Loucy (cell line): ENCODE measurements around the gene ELMO1.

Experiments
- H2AFZ ChIP-seq: fragments of 200-600 bp; sonication (generic); 2 replicates; pipeline ENCODE4 v1.6.0; 2016; ENCODE audit warnings: antibody characterized with exemption, mild to moderate bottlenecking, low read length, moderate library complexity
- H3F3A ChIP-seq: fragments of 200-600 bp; 2 replicates; pipeline ENCODE4 v1.6.0; 2016; ENCODE audit warnings: antibody characterized with exemption, low read depth, mild to moderate bottlenecking
- H3K27me3 ChIP-seq: fragments of 200-600 bp; sonication (generic); 2 replicates; pipeline ENCODE4 v1.6.1; 2014; ENCODE audit warnings: low read length, mild to moderate bottlenecking; ENCODE audit not compliant: insufficient read depth, poor library complexity, severe bottlenecking
- H3K36me3 ChIP-seq: fragments of 200-600 bp; sonication (generic); 2 replicates; pipeline ENCODE4 v1.6.1; 2016; ENCODE audit warnings: low read length; ENCODE audit not compliant: insufficient read depth
- H3K4me1 ChIP-seq: fragments of 200-600 bp; sonication (generic); 2 replicates; pipeline ENCODE4 v1.5.1; 2014; ENCODE audit warnings: low read length, mild to moderate bottlenecking; ENCODE audit not compliant: insufficient read depth, poor library complexity, severe bottlenecking
- H3K4me2 ChIP-seq: fragments of 200-600 bp; sonication (generic); 2 replicates; pipeline ENCODE4 v1.6.0; 2014; ENCODE audit warnings: antibody characterized with exemption, low read length, low read depth, mild to moderate bottlenecking; ENCODE audit not compliant: poor library complexity, severe bottlenecking
- H3K4me3 ChIP-seq: fragments of 200-600 bp; sonication (generic); 2 replicates; pipeline ENCODE4 v1.5.1; 2014; ENCODE audit warnings: low read length, mild to moderate bottlenecking, mixed read lengths; ENCODE audit not compliant: poor library complexity, severe bottlenecking
- H3K79me2 ChIP-seq: fragments of 200-600 bp; sonication (generic); 2 replicates; pipeline ENCODE4 v1.6.1; 2014; ENCODE audit warnings: low read length; ENCODE audit not compliant: insufficient read depth
- H3K9ac ChIP-seq: fragments of 200-600 bp; sonication (generic); 2 replicates; pipeline ENCODE4 v1.6.0; 2014; ENCODE audit warnings: mild to moderate bottlenecking, low read depth, low read length, moderate library complexity; ENCODE audit not compliant: poor library complexity, severe bottlenecking
- H3K9me2 ChIP-seq: fragments of 200-600 bp; sonication (generic); replicated peaks from 2 replicates; pipeline ENCODE4 v1.6.1; 2016; ENCODE audit warnings: low read depth, low read length, mixed read lengths
- H3K9me3 ChIP-seq: fragments of 200-600 bp; sonication (generic); 2 replicates; pipeline ENCODE4 v1.6.1; 2014; ENCODE audit warnings: mild to moderate bottlenecking, antibody characterized with exemption, low read length, low read depth; ENCODE audit not compliant: insufficient read depth
- H4K20me1 ChIP-seq: fragments of 200-600 bp; sonication (generic); 2 replicates; pipeline ENCODE4 v1.6.0; 2014; ENCODE audit warnings: antibody characterized with exemption, low read length, mild to moderate bottlenecking; ENCODE audit not compliant: insufficient read depth, poor library complexity, severe bottlenecking
- EZH2phosphoT487 ChIP-seq: fragments of 200-600 bp; IDR thresholded peaks from 2 replicates; pipeline ENCODE4 v1.6.1; 2018; ENCODE audit warnings: antibody characterized with exemption, mild to moderate bottlenecking, moderate library complexity, borderline replicate concordance
- TF ChIP-seq, protein P1 (sequence below): fragments of 200-600 bp; sonication (generic); conservative IDR thresholded peaks from 2 replicates; pipeline ENCODE4 v1.5.1; 2014; ENCODE audit warnings: mild to moderate bottlenecking, antibody characterized with exemption, low read length

Gene ELMO1

DNA sequence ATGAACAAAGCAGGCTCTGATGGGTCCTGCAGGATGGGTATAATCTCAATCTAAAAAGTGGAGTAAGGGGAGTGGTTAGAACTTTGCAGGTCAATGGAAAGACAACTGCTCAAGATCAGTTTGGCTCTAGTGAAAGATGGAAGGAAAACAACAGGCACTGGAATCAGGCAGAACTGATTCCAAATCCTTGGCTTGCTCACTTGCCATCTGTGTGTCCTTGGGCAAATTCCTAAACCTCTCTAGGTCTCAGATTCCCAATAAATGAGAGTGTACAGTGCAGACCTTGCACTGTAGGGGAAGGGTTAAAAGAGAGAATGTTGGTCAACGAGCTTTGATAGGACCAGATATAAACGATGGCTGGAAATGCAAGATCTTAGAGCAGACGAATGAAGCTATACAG, 538.3 kb downstream of the ELMO1 start:
- Histone ChIP-seq H3K36me3 (peaks cover 15% of the 10 kb centered on the region; the same call in 1 of the 2 replicates), H2AFZ (no peak overlapping the region), H3F3A (no peaks in the 10 kb centered on the region), H3K79me2 (no peaks in the 10 kb centered on the region), H3K4me3 (no peak overlapping the region), H3K9me3 (no peaks in the 10 kb centered on the region), H3K4me1 (peaks cover 4% of the 10 kb centered on the region), H3K9me2 (no peaks in the 10 kb centered on the region), H3K9ac (no peak overlapping the region), H4K20me1 (no peaks in the 10 kb centered on the region), H3K27me3 (no peaks in the 10 kb centered on the region), H3K4me2 (no peak overlapping the region)
- TF ChIP-seq, protein P1, sequence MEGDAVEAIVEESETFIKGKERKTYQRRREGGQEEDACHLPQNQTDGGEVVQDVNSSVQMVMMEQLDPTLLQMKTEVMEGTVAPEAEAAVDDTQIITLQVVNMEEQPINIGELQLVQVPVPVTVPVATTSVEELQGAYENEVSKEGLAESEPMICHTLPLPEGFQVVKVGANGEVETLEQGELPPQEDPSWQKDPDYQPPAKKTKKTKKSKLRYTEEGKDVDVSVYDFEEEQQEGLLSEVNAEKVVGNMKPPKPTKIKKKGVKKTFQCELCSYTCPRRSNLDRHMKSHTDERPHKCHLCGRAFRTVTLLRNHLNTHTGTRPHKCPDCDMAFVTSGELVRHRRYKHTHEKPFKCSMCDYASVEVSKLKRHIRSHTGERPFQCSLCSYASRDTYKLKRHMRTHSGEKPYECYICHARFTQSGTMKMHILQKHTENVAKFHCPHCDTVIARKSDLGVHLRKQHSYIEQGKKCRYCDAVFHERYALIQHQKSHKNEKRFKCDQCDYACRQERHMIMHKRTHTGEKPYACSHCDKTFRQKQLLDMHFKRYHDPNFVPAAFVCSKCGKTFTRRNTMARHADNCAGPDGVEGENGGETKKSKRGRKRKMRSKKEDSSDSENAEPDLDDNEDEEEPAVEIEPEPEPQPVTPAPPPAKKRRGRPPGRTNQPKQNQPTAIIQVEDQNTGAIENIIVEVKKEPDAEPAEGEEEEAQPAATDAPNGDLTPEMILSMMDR, result no peak
- TF ChIP-seq EZH2phosphoT487, result no peak

DNA sequence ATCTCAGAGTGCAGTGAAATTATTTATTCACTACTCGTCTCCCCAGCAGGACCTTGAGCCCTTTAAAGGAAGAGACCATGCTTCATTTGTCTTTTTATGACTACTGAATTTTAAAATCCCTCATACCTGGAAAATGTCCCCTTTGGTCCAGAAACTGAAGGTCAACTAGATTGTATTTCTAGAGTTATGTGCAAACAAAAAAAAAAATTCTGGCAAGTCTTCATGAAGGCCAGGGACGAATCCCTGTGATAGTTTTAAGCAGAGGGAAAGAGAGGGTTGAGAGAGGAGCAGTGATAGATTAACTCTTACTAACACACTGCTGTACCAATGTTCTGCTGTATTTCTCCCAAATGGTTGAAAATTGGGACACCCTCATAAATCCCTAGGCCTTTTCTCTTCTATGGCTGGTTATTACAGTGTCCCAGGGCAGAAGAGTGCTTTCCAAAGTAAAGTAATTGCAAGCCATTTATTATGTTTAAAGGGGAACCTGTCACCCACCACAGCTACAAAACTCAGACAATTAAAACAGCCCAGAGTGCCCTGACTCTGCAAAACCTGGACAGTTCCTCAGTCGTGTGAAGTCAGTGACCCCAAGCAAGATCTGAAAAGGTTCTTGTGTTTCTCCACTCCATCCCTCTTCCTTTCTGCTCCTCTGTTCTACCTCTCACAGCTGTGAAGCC, 541.6 kb downstream of the ELMO1 start:
- Histone ChIP-seq H3K36me3 (peaks cover 21% of the 10 kb centered on the region; the same call in 1 of the 2 replicates), H3K4me3 (no peak overlapping the region), H3K9ac (no peak overlapping the region), H3F3A (no peaks in the 10 kb centered on the region), H3K79me2 (no peaks in the 10 kb centered on the region), H3K9me3 (no peaks in the 10 kb centered on the region), H3K27me3 (no peaks in the 10 kb centered on the region), H3K4me2 (no peak overlapping the region), H3K9me2 (no peaks in the 10 kb centered on the region), H3K4me1 (peaks cover 4% of the 10 kb centered on the region), H4K20me1 (no peaks in the 10 kb centered on the region), H2AFZ (no peak overlapping the region)
- TF ChIP-seq, protein P1, result no peak
- TF ChIP-seq EZH2phosphoT487, result no peak

DNA sequence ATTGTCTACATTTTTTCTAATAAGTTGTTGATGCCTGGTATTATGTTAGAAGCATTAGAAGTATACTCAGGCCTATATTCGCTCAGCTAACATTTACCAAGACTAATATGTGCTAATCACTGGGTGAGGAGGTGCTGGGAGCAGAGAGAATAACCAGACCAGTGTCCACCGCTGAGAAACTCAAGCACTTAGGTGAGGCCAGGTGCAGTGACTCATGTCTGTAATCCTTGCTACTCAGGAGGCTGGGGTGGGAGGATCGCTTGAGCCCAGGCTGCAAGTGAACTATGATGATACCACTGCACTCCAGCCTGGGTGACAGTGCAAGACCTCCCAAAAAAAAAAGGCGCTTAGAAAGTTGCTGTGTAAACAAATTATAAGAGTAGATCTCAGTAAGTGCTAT, 542.2 kb downstream of the ELMO1 start:
- Histone ChIP-seq H3K4me2 (no peak overlapping the region), H4K20me1 (no peaks in the 10 kb centered on the region), H3K9me2 (no peaks in the 10 kb centered on the region), H3K4me1 (peaks cover 4% of the 10 kb centered on the region), H3K36me3 (peaks cover 26% of the 10 kb centered on the region; the same call in 1 of the 2 replicates), H2AFZ (no peak overlapping the region), H3K9me3 (no peaks in the 10 kb centered on the region), H3K9ac (no peak overlapping the region), H3K79me2 (no peaks in the 10 kb centered on the region), H3F3A (no peaks in the 10 kb centered on the region), H3K27me3 (no peaks in the 10 kb centered on the region), H3K4me3 (no peak overlapping the region)
- TF ChIP-seq, protein P1, result no peak
- no peak for TF ChIP-seq EZH2phosphoT487
